HG03064 (cell line): ENCODE measurements around the gene MTR.
"Not testable (repeated sequence)": the region's sequence is repeated elsewhere in the genome, so short reads cannot be mapped to it uniquely, and the experiment has no call there.

Source experiments
- ATAC-seq: cut with Tn5 transposase; IDR thresholded peaks from one replicate; pipeline ENCODE4 v1.9.1; 2021; ENCODE audit warnings: low read depth; ENCODE audit not compliant: unreplicated experiment

Gene MTR

DNA sequence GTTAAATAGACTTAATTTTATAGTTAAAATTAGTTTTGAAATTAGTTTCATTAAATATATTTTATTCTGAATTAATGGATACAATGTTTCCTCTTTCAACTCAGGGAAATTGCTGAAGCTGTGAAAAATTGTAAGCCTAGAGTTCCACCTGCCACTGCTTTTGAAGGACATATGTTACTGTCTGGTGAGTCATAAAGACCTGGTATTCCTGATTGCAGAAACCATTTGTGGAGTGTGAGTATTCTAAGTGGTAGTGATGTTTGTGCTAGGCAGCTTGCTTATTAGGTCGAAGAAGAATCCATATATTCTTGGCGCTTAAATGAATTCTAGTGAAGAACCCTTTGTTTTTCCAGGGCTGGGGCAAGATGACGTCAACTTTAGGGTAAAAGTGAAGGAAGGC lies 34.0 kb downstream of the MTR start:
- ATAC-seq = no peak

DNA sequence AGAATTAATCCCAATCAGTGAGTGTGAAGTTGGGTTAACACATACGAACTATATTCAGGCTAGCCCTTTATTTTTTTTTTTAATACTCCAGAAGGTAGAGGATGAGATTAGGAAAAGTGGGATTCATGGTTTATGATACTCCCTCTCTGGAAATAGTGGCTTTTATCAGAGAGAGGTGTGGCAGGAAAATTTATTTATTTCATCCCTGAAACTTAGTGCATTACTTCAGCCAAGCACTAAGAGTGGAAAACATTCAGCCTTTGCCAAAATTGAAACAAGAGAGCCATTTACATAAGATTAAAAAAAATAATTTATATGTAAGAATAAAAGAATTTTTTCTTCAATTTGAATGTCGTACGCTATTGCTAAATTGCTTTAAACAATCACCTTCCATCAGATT lies 35.0 kb downstream of the MTR start:
- ATAC-seq = no peak

DNA sequence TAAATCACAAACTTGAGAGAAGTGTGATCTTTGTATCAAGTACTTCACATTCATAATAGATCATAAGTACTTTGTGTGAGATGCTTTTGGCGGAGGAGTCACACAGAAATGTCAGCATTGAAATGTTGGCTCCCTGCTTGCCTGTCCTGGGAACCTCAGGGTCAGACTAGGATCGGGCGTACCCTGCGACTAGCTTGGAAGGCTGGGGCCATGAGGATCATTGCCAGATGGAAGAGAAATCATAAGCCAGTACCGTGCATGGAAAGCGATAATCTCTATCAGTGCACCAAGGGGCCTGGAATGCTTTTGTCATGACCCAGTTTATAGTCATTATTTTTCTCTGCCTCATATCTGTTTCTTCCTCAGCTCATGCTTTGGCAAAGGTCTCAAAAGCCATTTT lies 35.5 kb downstream of the MTR start:
- ATAC-seq = no peak

DNA sequence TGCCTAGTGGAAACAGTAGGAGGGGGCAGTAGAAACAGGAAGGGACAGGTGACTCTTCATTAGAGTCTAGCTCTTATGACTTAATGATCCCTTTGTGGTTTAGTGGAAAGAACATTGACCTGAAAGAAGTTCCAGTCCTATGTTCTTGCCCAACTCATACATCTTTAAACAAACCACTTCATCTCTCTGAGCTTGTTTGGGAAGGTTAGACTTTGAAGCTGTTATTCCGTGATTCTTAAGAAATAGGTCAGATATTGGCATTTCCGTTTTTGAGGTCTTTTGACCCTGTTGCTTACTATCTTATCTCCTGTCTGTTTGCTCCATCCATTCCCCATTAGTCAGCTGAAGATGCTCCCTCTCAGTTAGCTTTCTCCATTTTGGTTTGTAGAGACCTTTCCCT lies 38.5 kb downstream of the MTR start:
- ATAC-seq = no peak

DNA sequence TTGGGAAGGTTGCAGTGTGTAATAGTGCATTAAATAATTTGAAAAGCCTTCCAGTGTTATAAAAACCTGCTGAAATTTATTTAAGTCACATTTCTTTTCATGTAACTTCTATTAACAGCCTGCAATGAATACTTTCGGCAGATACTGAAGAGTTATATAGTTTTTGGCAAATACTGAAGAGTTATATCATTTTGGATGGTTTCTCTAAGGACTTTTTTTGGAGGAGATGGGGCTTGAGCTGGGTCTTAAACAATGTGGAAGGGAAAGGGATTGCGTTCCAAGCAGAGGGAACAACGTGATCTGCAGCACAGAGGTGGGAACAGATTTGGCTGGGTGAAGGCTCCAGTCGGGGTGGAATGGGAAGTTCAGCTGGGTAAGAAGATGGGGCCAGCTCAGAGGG lies 39.8 kb downstream of the MTR start:
- no peak for ATAC-seq

DNA sequence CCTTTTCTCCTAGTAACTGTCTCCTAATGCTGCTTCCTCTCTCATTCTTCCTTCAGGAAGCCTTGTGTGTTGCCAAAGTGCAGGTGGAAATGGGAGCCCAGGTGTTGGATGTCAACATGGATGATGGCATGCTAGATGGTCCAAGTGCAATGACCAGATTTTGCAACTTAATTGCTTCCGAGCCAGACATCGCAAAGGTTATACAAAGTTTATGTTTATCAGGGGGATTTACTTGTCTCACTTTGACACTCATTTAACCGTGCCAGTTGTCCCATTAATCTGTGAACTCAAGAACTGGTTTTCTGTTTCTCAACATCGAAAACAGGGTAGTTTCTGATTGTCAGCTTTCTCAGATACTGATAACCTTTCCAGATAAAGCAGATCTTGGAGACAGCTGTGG lies 40.4 kb downstream of the MTR start:
- no peak for ATAC-seq

DNA sequence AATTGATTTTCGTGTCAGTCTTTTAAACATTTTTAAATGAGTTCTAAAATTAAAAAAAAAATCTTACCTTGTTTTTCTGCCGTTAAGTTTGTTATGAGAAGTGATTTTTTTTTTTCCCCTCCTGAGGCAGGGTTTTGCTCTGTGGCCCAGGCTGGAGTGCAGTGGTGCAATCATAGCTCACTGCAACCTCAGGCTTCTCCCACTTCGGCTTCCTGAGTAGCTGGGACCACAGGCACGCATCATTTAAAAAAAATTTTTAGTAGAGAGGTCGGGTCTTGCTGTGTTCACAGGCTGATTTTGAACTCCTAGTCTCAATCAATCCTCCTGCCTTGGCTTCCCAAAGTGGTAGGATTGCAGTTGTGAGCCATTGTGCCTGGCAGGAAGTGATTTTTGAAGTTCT lies 41.1 kb downstream of the MTR start:
- no peak for ATAC-seq

DNA sequence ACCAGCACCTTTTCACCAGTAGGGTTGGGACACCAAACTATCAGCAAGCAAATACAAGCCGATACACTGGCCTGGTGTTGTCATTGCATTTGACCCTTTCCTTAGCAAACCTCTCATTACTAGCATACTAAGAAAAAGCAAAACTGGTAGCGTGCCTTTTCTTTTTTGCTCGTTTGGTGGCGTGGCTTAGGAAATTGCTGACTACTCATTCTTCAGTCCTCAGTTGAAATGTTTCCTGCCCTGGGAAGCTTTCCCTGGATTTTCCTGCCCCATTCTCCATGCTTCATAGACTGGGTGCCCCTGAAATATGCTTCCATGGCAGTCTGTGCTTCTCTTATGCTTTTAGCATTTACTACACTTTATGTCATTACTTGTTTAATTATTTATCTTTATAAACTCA lies 42.0 kb downstream of the MTR start:
- ATAC-seq = no peak

DNA sequence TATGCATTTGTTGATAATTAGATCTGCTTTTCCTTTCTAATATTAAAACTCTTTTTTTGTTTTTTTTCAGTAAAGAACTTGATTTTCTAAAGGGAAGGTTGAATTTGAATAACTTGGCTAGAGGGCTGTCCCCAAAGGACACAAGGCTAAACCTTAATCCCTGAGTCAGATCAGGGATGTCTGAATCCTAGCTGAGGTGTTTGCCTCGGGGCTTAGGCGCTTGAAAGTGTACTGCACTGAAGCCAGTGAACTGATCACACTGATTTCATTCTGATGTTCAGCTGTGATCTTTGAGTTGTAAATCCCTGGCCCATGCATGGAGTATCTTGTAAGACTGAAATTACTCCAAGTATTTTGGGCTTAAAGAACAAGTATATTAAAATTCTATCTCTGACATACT lies 42.8 kb downstream of the MTR start:
- ATAC-seq = no peak

DNA sequence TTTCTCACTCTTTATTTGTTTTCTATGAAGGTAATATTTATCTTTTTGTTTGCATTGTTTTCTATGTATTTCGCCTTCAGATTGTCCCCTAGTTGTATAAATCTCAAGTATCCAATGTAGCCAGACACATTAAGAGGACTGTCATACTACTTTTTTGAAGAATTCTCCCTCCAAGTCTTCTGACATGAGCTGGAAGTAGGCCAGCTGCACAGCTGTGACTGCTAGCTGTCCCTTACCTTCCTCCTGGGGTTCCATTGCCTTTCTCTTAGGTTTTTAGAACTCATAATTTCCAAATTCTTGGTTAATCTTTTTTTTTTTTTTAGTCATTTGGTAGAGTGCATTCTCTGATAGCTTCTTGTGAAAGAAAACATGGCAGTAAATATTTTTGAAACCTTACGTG lies 46.2 kb downstream of the MTR start:
- no peak for ATAC-seq

DNA sequence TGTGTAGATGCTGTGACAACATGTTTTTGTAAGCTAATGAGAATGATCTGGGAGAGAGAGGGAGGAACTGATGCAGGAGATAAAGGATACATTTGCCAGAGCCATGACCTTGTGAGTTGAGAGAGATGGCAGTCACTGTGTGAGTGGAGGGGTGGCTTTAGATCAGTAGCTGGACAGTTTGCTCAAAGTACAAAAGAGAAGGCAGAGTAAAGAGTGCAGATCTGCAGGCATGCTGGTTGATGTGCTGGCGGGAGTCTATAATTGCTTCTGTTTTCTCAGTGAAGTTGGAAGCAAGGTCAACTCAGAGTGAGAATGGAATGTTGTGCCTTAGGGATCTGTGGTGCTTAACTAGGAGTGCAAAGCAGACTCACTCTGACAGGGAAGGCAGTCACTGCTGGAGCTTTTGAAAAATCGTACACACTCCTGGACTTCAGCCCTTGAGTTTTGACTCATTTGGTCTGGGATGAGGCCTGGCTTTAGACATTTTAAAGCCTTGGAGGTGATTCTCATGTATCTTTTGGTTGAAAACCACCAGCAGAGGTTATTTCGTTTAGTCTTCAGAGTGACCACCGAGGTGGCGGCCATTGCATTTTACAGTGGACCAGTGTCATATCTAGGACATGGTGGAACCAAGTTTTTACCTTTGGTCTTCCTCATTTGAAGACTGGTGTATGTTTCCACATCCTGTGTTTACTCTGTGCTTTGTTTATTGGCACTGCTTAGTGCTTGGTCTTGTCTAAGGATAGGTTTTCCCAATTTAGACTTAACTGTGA lies 49.6 kb downstream of the MTR start:
- ATAC-seq = no peak

DNA sequence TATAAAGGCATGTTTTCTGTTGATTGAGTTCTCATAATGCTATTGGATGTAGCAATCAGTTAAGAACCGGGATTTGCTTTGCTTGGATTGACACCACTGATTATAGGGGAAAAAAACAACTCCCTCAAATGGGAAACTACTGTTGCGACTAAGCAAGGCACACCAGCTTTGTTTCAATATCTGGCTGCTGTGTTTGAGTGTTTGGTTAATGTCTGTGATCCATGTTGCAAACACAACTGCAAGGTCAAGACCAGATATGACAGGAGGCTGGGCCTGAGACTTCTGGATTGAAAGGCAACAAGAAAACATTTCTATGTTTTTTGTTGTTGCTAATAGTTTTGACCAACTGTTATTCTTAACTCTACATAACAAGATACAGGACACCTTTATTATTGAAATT lies 50.7 kb downstream of the MTR start:
- ATAC-seq = no peak

DNA sequence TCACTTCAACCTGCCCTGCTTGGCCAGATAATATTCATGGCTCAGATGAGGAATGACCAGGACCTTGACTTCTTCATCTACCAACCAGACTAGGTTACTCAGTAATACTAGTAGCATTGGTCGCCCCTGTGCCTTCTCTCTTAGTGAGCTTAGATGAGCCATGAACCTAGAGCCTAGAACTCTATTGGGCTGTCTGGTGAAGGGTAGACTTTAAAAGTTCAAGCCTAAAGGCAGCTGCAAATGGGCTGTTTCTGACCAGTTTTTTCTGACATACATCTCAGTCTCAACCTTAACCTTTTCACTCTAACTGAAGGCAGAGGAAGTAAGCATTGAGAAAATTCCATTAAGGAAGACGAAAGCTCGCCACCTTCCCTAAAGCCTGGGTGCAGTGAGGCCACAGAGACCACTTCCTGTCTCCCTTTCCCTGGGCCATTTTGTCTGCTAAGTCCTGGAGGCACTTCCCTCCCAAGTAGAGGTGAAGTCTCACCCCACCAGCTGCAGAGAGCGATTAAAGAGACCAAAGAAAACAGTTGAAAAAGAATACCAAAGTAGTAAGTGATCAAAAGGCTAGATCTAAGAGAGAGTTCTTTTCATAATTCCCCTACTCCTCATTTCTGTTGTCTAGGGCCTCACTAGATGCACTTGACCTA lies 53.3 kb downstream of the MTR start:
- ATAC-seq = no peak

DNA sequence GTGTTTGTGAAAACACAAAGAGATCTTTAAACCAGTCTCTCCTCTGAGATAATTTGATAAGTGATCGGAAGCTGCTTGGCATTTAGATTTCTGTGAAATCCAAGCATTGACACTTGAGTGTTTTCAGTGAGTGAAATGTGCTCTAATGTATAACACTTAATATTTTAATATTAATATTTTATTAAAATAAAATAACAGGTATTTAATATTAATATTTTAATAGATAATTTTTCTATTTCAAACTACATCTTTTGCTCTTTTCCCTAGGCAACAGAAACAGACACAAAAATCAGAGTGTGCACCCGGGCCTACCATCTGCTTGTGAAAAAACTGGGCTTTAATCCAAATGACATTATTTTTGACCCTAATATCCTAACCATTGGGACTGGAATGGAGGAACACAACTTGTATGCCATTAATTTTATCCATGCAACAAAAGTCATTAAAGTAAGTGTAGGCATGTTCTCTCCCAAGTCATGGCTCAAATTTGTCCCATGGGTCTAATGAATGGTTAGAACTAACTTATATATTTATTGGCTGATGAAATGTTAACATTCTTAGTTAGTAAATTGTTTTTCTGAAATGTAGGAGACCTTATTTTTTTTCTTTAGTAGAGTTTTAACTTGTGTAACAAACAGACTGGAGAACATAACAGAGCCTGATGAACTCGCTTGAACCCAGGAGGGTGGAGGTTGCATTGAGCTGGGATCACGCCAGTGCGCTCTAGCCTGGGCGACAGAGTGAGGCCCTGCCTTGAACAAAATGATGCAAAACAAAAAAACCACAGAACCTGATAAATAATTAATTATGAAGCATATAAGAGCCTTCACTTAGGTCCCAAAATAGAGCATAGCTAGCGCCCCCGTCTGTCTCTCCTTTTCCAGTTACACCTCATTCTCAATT lies 55.2 kb downstream of the MTR start:
- no peak for ATAC-seq

DNA sequence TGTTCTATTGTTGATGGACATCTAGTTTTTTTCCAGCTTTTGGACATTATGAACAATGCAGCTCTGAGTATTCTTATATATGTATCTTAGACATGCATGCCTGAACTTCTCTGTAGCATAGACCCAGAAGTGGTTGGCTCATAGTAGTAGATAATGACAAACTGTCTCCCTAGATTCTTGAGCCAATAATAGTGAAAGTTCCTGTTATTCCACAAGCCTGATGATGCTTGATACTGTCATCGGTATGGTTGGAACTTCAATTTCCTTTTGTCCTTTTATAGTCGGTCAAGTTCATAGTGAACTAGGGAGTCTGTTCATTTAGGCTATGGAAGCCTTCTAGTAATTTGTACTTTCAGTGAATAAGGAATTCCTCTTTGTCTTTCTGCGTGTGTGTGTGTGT lies 56.8 kb downstream of the MTR start:
- no peak for ATAC-seq

DNA sequence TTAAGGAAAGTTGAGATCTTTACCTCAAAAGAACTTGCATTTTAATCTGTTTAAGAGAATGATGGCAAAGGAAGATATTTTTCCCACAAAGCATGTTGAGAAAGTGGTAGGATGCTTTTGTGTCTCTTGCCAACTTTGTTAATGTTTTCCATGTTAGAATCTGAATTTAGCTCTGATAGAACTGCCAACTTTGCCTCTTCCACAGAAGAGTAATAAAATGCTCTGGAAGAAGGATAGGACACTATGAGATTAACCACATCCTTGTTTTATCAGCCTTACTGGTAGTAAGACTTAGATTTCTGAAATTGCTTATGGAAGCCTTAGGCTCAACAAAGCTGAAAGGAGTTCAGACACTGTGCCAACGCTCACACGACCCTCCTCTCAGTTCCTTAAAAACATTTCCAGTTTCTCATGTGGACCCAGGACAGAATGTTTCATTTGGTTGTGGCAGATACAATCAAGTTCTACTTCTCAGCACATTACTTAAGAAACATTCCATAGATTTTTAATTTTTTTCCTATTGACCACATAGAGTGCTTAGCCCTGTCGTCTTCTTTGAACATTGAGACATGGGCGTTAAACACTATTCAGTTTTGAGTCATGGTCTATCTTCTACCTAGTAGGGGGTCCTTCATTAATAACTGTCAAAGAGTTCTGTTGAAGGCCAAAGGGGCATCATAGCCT lies 59.0 kb downstream of the MTR start:
- ATAC-seq = no peak

DNA sequence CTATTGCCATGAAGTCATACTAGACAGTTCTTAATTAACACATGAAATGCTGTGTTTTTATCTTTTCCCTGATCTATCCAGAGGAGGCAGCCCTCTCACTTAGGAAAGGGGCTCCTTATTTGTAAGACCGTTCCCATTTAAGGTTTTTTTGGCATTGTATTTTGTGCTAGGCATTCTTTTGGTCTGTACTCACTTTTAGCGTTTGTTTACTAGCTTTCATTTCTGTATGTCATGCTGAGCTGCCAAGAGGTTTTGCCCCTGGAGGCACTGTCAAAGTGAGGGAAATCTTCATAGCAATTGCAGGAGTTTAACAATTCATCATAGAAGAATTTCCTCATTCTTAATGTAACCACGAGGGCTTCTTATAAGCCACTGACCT lies 59.5 kb downstream of the MTR start:
- ATAC-seq = no peak

DNA sequence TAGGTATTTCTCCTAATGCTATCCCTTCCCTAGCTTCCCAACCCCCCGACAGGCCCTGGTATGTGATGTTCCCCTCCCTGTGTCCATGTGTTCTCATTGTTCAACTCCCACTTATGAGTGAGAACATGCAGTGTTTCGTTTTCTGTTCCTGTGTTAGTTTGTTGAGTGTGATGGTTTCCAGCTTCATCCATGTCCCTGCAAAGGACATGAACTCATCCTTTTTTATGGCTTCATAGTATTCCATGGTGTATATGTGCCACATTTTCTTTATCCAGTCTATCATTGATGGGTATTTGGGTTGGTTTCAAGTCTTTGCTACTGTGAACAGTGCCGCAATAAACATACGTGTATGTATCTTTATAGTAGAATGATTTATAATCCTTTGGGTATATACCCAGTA lies 61.6 kb downstream of the MTR start:
- not testable (repeated sequence) for ATAC-seq

DNA sequence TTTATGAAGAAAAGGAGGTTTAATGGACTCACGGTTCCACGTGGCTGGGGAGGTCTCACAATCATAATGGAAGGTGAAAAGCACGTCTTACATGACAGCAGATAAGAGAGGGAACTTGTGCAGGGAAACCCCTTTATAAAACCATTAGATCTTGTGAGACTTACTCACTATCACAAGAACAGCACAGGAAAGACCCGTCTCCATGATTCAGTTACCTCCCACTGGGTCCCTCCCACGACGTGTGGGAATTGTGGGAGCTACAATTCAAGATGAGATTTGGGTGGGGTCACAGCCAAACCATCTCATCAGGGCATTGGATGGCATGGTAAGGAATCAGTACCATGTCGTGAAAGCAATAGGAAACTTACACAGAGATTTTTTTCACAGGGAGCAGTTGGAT lies 63.1 kb downstream of the MTR start:
- ATAC-seq = no peak

DNA sequence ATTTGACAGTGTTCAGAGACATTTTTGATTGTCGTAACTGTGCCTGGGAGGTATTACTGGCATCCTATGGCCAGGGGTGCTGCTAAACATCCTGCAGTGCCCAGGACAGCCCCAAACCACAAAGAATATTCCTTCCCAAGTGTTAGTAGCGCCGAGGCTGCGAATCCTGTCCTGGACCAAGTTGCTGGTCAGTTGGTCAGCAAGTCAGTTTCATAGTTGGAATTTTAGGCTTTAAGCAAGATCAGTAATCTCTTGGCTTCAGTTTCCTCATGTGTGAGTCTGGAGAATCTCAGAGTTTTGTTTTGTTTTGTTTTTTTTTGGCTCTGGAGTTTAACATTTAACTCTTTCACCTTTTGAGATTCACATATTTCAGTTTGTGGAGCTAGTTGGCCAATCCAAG lies 65.0 kb downstream of the MTR start:
- no peak for ATAC-seq

DNA sequence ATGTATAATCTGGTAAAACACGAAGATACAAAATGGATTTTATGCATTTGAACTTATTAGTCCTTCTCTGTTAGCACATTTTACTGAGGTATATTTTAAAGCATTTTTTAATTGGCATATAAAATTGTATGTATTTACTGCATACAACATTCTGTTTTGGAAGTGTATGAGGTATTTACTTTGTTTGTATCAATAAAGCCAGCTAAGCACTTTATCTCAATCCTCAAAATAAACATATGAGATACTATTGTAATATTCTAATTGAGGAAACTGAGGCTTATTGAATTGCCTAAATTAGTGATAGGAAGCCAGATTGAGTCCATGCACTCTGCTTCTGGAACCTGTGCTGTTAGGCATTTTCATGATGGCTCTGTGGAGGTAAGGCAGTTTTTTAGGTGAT lies 65.6 kb downstream of the MTR start:
- ATAC-seq = no peak
